GM18867 (cell line): ENCODE measurements around the gene PALM2AKAP2.

Source experiments
- ATAC-seq: cut with Tn5 transposase; IDR thresholded peaks from one replicate; pipeline ENCODE4 v1.9.1; 2021; ENCODE audit warnings: mild to moderate bottlenecking, moderate library complexity; ENCODE audit not compliant: unreplicated experiment

The PALM2AKAP2 gene

DNA sequence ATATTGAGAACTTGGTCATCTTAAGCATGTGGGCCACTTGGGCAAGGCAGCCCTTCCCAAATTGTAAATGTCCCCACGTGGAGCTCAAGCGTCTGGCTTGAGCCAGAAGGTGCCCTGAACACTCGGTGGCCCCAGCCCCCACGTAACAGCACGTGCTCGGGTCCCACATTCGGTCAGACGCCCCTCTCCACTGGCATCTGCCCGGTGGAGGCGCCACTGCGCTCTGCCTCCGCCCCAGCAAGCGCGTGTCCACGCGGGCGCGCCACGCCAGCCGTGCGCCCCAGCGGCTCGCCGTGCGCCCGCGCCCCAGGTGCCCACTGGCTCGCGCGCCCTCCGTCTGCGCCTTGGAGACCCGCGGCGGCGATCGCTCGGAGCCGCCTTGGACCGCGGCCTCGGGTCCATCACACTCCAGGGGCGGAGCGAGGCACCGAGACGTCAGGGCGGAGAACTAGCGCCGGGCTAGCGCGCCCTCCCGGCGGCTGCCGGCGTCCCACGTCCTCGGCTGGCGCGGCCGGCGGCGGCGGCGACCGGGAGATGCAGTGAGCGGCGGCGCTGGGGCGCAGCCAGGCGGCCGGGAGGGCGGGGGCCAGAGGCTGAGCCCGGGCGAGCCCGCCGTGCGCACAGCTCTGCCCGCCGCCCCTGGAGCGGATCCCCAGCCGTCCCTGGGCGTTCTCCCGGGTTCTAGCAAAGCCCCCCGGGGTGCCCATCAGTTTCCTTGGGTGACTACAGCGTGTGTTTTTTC lies at the start of gene PALM2AKAP2:
Gene PALM2AKAP2, plus strand, starts transcription at position 488 of the 742 bp plus-strand sequence. CDS start 291 bp downstream, outside the sequence.
- ATAC-seq: no peak

- ATAC-seq: no peak
Measured at GRCh38 chr9:109730228-109730627, 49.8 kb upstream of the PALM2AKAP2 start.

DNA sequence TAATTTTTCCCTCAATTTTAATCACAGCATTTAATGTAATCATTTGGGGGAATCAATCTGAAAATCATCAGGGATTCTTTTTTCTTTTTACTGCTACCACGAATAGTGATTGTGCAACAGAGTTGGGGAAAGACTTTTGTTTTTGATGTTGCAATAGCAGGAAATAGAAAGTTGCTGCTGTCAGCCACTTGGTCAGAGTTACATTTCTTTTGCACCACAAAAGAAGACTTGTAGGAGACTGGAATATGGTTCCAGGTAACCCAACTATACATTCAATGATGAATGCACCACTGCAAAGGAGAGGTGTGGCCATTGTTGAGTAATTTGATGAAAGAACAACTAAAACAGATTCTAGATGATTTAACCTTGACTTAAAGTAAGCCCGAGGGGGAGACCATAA lies 46.3 kb upstream of the PALM2AKAP2 start:
- no peak for ATAC-seq

- ATAC-seq: no peak
Measured at GRCh38 chr9:109734814-109735213, 45.2 kb upstream of the PALM2AKAP2 start.

GRCh38 chr9:109735801-109736200 lies 44.2 kb upstream of the PALM2AKAP2 start:
- ATAC-seq: no peak

DNA sequence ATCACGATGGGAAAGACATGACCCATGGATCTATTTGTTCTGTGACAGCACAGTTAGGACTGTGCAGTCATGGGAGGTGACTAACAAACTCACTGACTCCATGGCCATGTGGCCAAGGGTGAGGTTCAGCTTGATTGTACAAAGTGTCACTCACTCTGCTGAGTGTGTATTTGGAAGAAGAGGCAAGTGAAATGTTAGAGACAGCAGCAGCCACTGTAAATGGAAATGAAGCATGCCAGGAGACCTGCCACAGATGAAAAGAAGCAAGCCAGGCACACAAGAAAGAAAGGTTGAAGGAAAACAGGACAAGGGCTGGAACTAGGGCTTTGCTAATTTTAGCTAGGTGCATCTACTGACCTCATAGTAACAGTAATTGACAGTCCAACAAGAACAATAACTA lies 42.7 kb upstream of the PALM2AKAP2 start:
- ATAC-seq: no peak

DNA sequence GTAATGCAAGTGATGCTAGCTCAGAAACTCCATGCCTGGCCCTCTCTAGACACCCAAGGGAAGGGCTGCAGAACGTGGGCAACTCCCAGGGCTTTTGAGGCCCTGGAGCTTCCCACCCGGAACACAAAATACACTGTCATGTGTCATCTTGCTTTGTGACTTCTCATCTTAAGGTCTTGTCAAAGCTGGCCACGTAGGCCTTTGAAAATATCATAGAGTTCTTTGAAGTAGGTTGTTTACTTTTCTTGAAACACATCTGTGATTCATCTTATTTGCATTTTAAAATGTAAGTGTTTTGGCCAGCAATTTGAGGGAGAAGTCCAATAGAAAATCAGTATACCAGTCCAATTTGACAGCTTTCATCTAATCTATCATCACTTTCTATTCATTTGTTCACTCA lies 40.2 kb upstream of the PALM2AKAP2 start:
- no peak for ATAC-seq

DNA sequence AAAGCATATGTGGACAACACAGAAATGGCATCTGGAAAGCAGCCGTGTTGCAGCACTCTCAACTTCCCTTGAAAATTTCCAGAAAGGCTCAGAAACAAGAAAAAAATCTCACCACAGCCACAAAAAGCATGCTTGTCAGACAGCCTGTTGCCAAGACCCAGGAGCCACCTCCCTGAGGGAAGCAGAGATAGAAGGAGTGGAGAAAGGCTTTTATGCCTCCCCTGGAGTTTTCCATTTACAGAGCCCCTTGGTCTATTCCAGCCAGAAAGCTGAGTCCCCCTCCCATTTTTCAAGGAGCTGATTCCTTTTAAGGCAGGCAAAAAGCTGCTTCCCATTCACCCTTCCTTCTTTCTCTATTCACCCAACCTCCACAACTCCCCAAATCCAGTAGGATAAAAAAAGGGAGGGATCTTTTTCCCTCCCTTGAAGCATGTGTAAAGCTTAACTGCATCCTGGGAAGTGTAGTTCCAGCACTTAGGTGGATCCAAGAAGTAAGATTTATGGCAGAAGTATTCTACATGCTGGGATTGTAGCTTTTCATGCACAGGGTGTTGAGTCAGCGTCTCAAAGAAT lies 37.1 kb upstream of the PALM2AKAP2 start:
- ATAC-seq: no peak

DNA sequence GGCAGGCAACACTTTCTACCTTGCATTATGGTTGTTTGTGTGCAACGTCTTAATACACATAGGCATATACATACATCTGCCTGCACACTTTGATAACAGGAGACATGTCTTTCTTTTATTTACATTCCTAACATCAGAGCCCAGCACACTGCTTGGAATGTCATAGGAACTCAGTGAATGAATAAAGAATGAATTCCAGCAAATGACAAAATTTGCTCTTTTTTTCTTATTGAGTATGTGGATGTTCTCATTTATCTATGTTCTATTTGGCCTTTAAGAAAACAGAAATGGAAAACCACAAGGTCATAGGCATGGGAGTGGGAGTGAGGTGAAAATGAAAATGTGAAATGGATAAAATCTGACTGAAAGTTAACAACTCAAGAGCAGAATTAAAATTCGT lies 36.3 kb upstream of the PALM2AKAP2 start:
- no peak for ATAC-seq

DNA sequence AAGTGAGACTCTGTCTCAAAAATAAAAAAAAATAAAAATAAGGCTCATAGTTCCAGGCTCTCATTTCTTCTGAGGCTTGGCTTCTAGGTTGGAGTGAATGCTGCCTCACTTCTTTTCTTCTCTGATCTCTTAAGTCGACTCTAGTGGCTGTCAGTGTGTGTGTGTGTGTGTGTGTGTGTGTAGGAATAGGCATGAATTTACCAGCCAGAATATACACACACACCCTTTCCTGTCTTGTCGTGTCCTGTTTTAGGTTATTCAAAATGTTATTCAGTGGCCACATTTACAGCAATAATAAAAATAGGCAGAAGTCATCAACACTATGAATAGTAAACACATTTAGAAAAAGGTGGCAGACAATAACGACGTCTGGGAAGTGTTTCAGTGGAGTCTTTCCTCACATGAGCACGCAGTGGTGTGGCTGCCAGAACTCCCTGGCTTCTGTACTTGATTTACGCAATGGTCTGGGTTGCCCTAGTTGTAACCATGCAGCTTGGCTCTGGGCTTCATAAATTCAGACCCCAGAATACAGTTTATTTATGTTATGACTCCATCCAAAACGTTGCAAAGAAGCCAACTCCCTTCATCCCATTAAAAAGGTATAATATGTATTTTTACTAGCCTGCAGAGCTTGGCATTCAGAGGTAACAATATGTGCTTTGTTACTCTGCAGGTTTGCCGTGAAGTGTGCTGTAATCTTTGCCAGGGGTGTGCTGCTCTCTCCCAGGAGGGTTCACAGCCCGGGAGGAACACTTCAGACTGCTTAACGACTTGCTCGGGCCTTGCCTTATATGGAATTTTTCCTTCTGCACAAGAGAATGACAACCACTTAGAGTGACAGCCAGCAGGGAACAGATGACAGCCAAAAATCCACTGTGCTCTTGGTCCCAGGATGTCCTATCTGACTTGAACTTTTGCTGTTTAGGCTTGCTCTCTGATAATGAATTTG lies 34.4 kb upstream of the PALM2AKAP2 start:
- ATAC-seq: no peak

- ATAC-seq: no peak
Measured at GRCh38 chr9:109751253-109751652, 28.7 kb upstream of the PALM2AKAP2 start.

GRCh38 chr9:109753308-109753707 lies 26.7 kb upstream of the PALM2AKAP2 start:
- ATAC-seq: no peak

GRCh38 chr9:109755040-109755439 lies 25.0 kb upstream of the PALM2AKAP2 start:
- no peak for ATAC-seq

GRCh38 chr9:109759589-109759988 lies 20.4 kb upstream of the PALM2AKAP2 start:
- no peak for ATAC-seq

DNA sequence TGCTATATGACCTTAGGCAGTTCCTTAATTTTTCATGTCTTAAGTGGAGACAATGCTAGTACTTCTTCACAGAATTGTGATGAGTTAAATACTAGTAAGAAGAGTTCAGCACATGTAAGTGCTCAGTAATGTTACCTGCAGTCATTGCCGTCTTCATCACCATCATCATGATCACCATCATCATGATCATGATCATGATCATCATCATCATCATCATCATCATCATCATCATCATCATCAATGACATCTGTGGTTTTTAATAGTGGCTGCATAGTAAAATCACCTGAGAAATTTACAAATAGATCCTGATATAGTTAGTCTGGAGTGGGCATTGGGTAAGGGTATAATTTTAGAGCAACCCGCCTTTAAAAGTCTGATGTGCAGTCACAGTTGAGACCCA lies 14.7 kb upstream of the PALM2AKAP2 start:
- ATAC-seq: no peak

GRCh38 chr9:109765830-109766229 lies 14.2 kb upstream of the PALM2AKAP2 start:
- ATAC-seq: no peak

DNA sequence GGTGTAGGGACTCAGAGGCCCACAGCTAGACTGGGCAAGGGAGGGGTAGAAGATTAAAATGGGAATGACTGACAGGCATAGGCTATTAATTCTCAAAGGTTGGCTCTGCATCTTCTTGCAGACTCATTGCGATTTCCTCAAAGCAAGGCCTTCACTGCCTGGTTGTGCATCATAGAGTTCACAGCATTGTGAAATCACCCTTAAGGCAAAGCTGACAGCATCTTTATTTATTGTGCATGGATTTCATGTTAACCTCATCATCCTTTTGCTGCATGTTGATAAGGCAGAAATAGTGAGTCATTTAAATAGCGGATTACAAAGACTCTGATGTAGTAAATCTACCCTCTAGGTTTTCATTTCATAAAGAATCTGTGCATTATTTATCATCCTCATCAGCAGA lies 13.6 kb upstream of the PALM2AKAP2 start:
- ATAC-seq: no peak

GRCh38 chr9:109767404-109767803 lies 12.6 kb upstream of the PALM2AKAP2 start:
- no peak for ATAC-seq

- ATAC-seq: no peak
Measured at GRCh38 chr9:109767814-109768213, 12.2 kb upstream of the PALM2AKAP2 start.

DNA sequence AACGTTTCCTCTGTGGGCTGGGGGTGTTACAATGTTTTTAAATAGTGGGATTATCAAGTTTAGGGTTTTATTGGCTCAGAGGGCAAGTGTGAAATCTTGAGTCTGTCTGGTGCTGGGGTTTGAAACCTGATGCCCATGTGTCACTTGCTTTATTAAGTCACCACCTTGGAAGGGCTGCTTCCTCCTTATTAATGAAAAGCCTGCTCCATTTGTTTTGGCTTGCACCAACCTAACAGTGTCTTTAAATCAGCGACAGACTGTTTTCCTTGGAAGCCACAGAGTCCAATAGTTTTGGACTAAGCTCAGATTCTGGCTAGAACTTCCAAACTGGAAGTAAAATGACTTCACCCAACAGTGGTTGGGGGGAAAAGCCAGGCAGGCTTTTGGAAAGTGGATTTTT lies 10.7 kb upstream of the PALM2AKAP2 start:
- no peak for ATAC-seq

GRCh38 chr9:109770101-109770500 lies 9.9 kb upstream of the PALM2AKAP2 start:
- no peak for ATAC-seq

GRCh38 chr9:109771087-109771486 lies 8.9 kb upstream of the PALM2AKAP2 start:
- ATAC-seq: no peak
